Fibroblast of upper back skin (primary cell): ENCODE measurements around the gene GH1.

Source experiments
- DNase-seq: peaks from one replicate; pipeline ENCODE4 v3.0.0-alpha.2; 2013

The GH1 gene

DNA sequence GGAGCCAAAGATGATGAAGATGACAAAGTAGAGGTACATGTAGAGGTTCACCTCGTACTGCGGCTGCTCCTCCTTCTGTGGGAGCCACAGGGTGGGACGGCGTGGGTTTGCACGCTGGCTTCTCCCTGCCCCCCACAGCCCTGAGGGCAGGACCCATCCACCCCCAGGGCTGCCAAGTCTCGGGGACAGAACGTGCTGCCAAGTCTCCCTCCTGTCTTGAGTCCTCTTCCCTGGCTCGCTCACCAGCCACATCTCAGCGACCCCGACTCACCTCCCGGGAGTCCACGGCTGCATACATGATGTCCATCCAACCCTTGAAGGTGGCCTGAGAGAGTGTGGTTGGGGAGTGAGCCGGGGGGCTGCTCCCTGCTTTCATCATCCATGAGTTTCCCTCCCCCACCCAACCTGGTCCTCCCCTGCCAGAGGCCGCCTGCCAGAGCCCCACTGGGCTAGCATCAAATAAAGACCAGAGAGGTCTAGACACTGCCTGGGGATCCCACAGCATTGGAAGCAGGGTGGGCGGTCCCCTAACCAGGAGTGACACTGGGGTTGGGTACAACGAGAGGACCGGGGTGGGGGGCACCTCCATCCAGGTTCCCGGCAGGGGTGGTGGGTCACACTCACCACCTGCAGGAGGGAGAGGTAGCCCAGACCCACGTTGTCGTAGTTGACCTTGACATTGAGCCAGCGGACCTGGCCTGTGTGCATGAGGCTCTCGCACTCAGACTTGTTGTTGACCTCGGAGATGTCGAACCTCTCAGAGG lies 26.3 kb upstream of the GH1 start:
- DNase-seq, result no peak

DNA sequence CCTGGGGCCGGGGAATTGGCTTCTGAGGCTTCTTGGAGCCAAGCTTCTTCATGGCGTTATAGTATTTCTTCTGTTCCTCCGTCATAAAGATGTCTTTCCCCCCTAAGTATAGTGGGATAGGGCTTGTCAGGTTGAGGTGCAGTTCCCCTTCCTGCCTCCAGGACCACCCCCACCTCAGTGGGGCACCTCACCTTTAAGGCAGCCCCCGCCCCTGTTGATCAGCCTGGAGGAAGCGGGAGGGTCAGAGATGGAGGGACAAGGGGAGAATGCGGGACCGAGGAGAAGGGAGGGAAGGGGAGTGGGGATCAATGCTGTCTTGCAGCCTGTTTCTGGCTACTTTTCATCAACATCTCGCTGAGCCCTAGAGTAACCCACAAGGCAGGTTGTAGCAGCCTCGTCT lies 25.1 kb upstream of the GH1 start:
- no peak for DNase-seq

DNA sequence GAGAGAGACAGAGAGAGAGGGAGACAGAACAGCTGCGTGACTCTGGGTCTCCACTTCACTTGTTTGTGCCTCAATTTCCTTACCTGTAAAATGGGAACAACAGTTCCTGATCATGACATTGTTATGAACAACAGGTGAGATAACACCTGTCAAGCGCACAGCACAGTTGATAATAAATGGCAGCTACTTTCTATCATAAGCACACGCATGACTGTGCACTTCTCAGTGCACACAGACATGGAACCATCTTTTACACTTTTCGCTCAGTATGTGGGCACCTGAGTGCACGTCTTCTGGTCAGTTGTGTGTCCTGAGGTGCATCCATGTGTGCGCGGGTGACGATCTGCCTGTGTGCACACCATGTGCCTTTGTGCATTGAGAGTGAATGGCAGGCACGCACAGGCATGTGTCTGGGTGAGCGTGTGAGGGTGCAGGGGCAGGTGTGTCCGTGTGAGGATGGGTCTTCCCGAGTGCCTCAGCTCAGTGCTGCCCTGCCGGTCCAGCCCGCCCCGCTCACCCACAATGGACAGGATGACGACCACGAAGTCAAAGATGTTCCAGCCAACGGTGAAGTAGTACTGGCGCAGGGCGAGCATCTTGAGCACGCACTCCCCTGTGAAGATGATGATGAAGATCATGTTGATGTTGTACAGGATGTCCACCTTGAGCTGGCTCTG lies 23.8 kb upstream of the GH1 start:
- DNase-seq, result no peak

DNA sequence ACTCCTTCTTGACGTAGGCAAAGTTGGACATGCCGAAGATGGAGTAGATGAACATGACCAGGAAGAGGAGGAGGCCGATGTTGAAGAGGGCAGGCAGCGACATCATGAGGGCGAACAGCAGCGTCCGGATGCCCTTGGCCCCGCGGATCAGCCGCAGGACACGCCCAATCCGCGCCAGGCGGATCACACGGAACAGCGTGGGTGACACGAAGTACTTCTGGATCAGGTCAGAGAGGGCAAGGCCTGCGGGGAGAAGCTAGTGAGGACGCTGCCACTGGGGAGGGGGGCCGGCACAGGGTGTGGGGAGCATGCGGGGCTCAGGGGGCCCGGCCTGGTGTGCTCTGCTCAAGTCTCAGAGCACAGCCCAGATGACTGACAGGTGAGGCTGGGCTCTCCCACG lies 23.1 kb upstream of the GH1 start:
- DNase-seq, result no peak

DNA sequence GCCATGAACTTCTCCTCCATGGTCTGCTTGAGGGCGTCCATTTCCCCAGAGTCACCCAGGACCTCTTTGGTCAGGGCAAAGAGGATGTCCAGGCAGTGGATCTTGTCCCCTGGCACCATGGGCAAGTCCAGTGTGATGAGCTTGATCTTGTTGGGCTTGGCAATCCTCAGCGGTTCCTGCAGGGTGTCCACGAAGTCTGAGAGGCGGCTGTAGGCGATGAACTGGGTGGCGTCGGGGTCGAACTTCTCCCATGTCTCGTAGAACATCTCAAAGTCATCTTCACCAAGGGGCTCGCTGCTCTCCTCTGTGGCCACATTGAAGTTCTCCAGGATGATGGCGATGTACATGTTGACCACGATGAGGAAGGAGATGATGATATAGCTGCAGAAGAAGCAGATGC lies 22.5 kb upstream of the GH1 start:
- DNase-seq, result no peak

DNA sequence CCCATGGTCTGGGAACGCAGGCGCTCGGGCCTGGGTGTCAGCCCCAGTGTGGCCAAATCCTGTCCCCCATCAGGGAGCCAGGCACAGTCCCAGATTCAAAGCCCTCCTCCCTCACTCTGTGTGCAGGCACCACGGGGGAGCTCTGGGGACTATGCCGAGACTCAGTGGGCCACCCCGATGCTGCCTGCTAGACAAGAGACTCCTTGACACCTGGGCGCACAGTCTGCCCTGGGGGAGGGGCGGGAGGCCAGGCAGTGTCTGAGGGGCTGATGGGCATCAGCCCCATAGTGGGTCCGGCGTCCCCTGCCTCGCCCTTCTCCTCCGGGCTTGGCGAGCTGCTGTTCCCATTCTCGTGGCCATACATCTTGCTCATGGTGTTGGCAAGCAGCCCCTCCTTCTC lies 21.9 kb upstream of the GH1 start:
- no peak for DNase-seq

DNA sequence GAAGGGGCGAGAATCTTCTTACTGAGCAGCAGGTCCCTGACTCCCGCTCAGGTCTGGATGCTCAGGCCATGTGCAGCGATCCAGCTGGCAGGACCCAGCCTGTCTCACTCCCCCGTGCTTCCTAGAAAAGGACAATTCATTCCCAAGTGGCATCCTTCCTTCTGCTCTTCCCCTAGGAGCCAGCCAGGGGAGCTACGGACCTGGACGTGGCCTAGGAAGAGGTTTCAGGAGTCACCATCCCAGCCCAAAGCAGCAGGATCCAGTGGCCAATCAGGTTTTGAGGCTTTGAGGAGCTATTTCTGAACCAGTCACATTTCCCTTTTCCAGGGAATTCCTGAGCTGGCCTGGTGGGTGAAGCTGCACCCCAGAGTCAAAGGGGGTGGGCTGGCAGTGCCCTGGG lies 21.2 kb upstream of the GH1 start:
- no peak for DNase-seq

DNA sequence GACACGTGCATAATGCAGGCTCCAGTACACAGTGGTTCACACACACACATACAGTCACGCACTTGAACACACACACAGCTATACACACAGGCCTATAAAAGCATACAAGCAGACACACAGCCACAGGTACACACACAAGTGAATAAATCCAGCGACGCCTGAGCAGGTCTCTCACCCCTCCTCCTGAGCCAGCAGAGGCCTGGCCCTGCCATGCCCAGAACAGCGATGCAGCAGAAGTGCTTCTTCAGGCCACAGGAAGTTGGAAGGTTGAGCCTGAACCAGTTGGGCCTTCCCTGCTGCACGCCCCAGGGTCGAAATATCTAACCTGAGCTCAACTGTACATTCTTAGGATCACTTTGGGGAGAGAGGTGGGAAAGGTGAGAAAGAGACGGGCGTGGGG lies 20.8 kb upstream of the GH1 start:
- DNase-seq, result no peak

DNA sequence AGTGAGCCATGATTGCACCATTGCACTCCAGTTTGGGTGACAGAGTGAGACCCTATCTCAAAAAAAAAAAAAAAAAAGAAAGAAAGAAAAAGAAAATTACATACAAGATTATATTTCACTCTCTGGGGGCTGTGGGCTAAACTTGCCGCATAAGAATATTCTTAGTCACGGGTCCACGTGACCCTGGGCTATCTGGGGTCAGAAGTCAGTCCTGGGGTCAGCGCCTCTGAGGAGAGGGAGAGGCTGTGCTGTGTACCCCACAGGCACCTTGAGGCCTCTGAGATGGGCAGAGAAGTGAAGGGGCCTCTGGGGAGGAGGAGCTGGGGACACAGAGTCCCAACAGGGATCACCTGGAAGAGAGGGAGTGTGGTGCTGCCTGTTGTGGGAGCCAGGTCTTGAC lies 19.3 kb upstream of the GH1 start:
- no peak for DNase-seq

DNA sequence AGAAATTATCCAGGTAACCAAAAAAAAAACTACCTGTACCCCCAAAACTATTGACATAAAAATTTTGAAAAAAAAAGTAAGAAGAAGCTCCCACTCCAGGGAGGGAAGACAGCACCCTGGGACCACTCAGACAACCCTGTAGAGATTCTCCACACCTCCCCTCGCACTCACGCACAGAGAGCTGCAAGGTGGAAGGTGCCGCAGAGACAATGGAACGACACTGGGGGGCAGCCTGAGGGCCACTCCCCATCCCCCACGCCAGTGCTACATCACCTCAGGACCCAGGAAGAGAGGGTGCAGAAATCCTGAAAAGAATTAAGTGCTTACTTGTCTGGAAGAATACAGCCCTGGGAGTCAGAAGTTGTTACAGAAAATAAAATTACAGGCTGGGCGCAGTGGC lies 18.7 kb upstream of the GH1 start:
- no peak for DNase-seq

DNA sequence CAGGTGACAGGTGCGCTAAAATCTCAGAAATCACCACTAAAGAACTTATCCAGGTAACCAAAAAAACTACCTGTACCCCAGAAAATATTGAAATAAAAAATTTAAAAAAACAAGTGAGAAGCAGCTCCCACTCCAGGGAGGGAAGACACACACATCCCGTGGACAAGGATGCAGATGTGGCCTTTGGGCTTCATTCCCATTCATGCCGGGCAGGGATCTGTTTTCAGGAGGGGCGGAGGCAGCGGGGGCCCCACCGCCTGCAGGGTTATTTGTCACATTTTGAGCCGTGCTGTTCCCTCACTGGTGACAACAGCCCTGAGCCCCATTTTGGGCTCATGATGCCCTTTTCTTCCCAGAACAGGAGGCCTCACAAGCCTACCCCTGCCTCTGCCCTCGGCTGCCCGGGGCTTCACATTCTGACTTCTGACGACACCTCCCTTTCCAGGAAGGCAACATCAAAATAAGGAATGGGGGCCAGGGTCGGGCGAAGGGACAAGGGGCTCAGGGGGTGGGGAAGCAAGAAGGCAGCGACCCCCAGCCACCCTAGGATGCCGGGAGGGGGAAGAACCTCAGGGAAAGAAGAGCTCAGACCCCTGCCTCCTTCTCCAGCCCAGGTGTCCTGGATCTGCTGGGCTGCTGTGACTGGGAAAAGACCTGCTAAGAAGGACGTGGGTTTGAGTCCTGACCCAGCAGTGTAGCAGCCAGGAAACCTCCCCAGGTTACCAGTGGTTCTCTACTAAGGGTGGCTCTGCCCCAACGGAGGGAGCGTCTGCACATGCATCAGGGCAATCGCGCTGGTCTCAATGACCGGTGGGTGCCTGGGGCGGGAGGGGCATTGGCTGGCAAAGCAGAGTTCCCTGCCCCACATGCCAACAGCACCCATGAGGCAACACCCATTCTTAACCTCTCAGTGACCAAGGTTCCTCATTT lies 15.8 kb upstream of the GH1 start:
- DNase-seq, result no peak

DNA sequence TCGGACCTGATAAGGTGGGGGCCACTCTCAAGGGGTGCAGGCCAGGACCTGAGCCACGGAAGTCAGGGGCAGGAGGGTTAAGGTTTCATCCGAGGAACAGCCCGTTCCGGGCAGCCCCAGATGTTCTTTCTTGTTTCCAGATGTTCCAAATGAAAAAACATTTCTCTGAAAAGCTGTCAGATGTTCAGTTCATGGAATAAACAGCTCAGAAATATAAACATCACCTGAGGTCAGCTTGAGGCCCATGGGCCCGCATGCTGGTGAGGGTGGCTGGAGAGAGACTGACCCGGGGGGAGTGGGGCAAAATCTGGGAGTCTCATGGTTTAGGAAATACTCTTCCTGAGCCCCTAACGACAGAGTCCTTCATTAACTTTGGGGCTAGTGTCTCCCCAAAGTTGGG lies 15.0 kb upstream of the GH1 start:
- no peak for DNase-seq

DNA sequence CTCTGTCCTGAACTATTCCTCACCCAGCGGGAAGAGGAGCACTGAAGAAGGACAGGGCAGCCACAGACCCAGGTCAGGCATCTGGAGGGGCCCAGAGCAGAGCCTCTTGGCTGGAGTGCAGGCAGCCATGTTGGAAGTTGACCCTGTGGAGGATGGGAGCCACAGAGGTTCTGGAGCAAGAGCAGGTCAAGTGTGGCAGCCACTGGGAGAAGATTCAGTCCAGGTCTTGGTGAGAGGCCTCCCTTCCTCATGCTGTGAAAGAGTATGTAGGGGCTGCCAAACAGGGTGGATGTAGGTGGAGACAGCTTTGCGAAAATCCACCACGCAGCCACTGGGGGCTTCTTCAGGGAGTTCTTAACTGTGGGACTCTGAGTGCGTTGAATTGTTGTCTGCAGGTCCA lies 14.1 kb upstream of the GH1 start:
- no peak for DNase-seq

DNA sequence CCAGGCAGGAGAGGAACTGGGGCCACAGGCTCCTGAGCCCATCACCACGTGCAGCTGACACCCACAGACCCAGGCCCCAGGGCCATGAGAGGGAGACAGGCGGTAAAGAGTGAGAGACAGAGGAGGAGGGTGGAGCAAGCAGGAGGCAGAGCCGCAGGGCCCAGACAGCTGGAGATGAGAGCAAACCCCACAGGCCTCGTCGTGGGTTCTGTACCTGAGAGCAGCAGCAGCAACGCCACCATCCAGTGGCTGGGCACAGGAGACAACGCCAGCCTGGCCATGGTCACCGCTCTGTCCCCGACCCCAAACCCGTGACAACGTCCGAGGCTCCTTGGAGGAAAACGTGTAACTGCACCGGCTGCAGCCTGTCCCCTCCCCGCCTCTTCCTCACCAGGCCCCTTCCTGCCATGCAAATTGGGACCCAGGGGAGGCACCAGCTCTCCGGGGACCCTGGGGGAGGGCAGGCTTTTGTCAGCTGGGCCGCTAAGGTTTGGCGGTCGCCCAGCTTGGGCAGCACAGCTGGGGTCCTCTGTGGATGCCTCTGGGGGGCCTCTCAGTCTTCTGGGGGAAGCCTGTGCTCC lies 13.4 kb upstream of the GH1 start, which contains the start of gene CD79B:
Gene CD79B (minus strand): TSS at position 351 of the 581 bp plus-strand sequence. CDS start 70 bp downstream, at position 281.
- no peak for DNase-seq

DNA sequence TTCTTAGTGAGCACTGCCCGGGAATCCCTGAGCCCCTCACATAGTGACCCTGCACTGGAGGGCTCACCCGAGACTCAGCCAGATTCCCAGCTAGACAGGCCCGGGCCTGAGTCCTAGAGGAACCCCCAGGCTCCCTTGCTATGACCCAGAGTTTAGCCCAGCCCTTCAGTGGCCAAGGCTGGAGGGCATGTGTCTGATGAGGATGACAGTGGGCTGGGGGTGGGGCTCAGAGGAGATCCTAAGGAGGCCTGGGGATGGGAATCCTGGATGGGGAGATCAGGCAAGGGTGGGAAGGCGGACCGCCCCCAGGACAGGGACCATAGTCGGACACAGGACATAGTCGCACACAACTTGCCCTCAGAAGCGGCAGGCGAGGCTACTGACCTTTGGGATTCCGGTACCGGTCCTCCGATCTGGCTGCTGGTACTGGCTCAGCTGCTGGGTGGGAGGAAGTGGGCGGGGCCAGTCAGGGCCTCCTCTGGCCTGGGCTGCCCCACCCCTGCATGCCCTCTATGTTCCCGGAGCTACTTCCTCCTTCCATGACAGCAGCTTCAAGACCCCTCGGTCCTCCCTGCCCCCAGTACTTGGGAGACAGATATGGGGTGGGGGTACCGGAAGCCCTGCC lies 12.4 kb upstream of the GH1 start:
- no peak for DNase-seq

DNA sequence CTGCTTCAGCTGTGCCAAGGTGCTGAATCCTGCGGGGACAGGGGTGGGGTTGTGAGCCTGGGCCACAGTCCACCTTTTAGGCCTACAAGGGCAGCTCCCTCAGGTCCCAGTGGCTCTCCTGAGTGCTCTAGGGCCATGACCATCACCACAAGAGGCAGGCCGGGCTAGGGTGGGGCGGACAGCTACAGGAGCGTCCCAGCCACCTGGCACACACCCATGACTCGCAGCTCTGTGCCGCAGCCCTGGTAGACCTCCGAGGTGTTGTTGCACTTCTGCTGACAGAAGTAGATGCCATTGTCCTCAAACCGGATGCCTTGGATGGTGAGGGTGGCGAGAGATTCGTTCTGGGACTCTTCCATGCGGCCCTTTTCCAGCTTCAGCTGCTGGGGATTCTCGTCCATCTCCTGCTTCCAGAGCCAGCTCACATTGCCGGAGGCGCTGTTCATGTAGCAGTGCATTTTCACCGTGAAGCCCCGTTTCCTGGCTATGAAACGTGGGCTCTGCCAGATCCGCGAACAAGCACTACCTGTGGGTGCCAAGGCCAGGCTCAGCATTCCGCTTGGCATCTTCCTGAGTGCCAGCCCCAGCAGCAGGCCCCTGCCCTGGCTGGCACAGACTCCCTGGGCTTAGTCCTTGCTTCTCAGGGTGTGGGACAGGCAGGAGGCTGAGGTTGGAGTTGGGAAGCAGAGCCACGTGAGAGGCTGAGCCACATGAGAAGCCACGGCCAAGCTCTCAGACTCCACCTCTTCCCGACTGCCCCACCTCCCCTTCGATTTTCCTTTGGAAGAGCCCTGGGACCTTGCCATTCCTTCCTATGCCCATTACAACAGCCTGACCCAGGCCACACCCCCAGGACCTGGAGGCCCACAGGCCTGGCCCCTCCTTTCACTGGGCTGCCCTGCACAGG lies 11.5 kb upstream of the GH1 start:
- no peak for DNase-seq

DNA sequence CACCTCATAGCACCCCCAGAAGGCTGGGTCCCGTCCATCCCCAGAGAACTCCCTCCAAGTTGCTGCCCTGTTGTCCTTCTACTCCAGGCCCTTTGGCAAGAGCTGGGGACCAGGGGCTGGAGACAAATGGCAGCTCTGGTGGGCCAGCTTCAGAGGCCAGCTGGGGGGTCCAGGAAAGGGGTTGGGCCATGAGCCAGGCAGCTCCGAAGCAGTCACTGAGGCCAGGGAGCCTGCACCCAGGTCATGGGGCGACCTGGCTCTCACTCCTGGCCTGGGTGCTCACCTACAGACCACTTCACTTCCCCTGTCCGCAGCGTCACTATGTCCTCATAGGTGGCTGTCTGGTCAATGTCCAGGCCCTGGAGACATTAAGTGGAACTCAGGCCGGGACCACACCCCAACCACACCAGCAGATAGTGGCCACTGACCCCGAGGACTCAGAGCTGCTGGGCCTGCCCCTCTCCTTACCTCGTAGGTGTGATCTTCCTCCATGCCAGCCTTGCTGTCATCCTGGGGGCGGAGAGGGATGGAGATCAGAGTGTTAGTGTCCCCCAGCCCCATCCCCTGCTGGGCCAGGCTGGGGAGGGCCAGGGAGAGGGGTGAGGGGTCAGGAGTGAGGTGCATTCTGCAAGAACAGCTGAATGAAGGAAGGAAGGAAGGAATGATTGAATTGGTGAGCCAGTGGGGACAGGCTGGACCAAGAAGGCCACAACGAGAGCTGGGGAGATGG lies 10.5 kb upstream of the GH1 start:
- DNase-seq, result no peak

DNA sequence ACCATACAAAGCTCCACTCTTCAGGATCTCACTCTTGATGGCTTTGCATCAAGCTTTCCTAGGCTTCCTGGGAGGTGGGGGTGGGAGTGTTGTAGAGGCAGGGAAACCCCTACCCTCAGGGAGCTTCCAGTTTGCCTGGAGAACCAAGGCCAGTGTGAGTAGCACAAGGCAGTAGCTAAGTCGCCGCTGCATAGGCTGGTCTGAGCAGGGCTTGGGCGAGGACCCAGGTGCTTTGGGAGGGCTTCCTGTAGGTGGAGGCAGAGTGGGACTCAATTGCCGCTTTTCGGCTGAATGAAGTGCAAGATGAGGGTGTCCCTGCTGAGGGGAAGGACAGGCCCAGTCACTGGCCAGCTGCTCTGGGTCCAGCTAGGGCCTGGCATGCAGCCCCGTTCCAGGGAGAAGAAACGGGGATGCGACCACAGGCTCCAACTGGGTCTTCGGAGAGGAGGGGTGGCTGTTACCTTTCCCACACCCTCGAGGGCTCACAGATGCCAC lies 9.6 kb upstream of the GH1 start:
- no peak for DNase-seq

DNA sequence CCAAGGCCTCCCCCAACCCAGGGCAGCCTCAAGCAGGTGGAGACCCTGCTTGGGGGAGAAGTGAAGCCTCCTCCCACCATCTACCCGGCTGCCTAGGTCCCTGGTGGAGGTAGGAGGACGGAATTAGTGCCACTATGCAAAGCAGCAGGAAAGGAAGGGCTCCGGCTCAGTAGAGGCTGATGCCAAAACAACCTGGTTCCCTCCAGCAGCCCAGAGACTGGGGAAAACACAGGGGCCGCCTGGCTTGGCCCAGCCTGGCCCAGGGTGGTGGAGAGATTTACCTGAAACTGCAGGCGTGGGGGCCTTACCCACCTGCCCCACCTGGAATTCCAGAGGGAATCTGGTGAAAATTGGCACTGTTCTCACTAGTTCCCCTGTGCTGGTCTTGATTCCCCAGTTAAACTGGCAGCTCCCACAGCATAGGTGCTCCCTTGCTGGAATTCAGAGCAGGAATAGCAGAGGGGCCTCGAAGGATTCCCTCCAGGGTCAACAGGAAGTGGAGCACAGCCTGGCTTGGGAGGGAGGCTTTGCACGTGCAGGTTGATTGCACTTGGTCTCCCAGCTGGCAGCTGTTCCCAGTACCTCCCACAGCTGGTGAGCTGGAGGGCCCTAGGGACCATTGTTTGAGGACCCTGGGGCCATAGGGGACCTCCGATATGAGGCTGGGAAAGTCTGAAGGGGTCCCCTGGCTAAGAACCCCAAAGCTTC lies 9.0 kb upstream of the GH1 start:
- no peak for DNase-seq

DNA sequence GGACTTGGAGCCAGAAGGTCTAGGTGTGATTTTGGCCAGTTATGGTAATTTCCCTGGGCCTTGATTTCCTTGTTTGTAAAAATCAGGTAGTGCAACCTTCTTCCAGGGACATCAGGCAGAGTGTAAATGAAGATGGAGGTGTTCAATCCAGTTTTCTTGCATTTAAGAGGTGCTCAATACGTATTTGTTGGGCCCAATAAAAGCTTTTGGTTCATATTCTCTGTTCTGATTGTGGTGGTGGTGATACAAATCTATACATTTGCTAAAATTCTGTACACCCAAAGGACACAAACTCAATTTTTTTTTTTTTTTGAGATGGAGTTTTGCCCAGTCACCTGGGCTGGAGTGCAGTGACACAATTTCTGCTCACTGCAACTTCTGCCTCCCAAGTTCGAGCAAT lies 7.5 kb upstream of the GH1 start:
- DNase-seq, result no peak
